Nephron (organoid): ENCODE data around the gene CDHR2.
A peak's percentile ranks its signal among the peaks of the same experiment; 100 is the strongest.

Source experiments
- H3K27ac Mint-ChIP-seq, 3 experiments: 2 replicates each; pipeline ENCODE4 v1.8.0; 2020; ENCODE audit warnings: mixed read lengths in 3 of 3, mild to moderate bottlenecking in 2 of 3, moderate library complexity in 1 of 3
- H3K27me3 Mint-ChIP-seq: 2 replicates; pipeline ENCODE4 v1.8.0; 2021; ENCODE audit warnings: low read depth, mild to moderate bottlenecking, moderate library complexity, mixed read lengths
- H3K36me3 Mint-ChIP-seq: 2 replicates; pipeline ENCODE4 v1.8.0; 2020; ENCODE audit warnings: low read depth, mixed read lengths
- H3K4me1 Mint-ChIP-seq: 2 replicates; pipeline ENCODE4 v1.8.0; 2020; ENCODE audit warnings: mixed read lengths
- H3K4me3 Mint-ChIP-seq, 3 experiments: 2 replicates each; pipeline ENCODE4 v1.8.0; 2020; ENCODE audit warnings: mild to moderate bottlenecking in 3 of 3, mixed read lengths in 3 of 3, moderate library complexity in 2 of 3
- H3K9me3 Mint-ChIP-seq: 2 replicates; pipeline ENCODE4 v1.8.0; 2020; ENCODE audit warnings: mixed read lengths
- CTCF ChIP-seq, 3 experiments: fragments of 200-600 bp; sonication (generic); IDR thresholded peaks; one replicate each; pipeline ENCODE4 v1.5.0; 2021; ENCODE audit warnings: antibody characterized with exemption in 3 of 3; ENCODE audit not compliant: unreplicated experiment in 3 of 3

Gene CDHR2

GRCh38 chr5:176624938-176625337 lies 75.8 kb downstream of the CDHR2 start:
- no peaks in the 10 kb centered on the region for H3K4me1 Mint-ChIP-seq
- H3K4me3 Mint-ChIP-seq = no peak overlapping the region
- H3K27me3 Mint-ChIP-seq = peaks cover 99% of the 10 kb centered on the region
- no peaks in the 10 kb centered on the region for H3K36me3 Mint-ChIP-seq
- no peaks in the 10 kb centered on the region for H3K9me3 Mint-ChIP-seq
- H3K27ac Mint-ChIP-seq = no peak overlapping the region
- no peak for TF ChIP-seq CTCF (IDR thresholded peaks at IDR 0.05; ENCODE audit: unreplicated experiment in 3 of 3)

GRCh38 chr5:176625512-176625911 lies 76.4 kb downstream of the CDHR2 start:
- no peaks in the 10 kb centered on the region for H3K9me3 Mint-ChIP-seq
- no peak overlapping the region for H3K27ac Mint-ChIP-seq
- TF ChIP-seq CTCF (IDR thresholded peaks at IDR 0.05; ENCODE audit: unreplicated experiment in 3 of 3) = no peak
- H3K4me1 Mint-ChIP-seq = no peaks in the 10 kb centered on the region
- no peak overlapping the region for H3K4me3 Mint-ChIP-seq
- H3K36me3 Mint-ChIP-seq = no peaks in the 10 kb centered on the region
- H3K27me3 Mint-ChIP-seq = peaks cover 96% of the 10 kb centered on the region

- peaks cover 96% of the 10 kb centered on the region for H3K27me3 Mint-ChIP-seq
- H3K36me3 Mint-ChIP-seq = no peaks in the 10 kb centered on the region
- no peak overlapping the region for H3K27ac Mint-ChIP-seq
- no peak for TF ChIP-seq CTCF (IDR thresholded peaks at IDR 0.05; ENCODE audit: unreplicated experiment in 3 of 3)
- no peaks in the 10 kb centered on the region for H3K4me1 Mint-ChIP-seq
- H3K4me3 Mint-ChIP-seq = no peak overlapping the region
- H3K9me3 Mint-ChIP-seq = no peaks in the 10 kb centered on the region
Observed at GRCh38 chr5:176625966-176626875, 77.1 kb downstream of the CDHR2 start.

- no peak for TF ChIP-seq CTCF (IDR thresholded peaks at IDR 0.05; ENCODE audit: unreplicated experiment in 3 of 3)
- Mint-ChIP-seq H3K27ac (no peak overlapping the region), H3K4me1 (no peaks in the 10 kb centered on the region), H3K9me3 (no peaks in the 10 kb centered on the region), H3K27me3 (peaks cover 96% of the 10 kb centered on the region), H3K4me3 (no peak overlapping the region), H3K36me3 (no peaks in the 10 kb centered on the region)
Observed at GRCh38 chr5:176626876-176627236, 77.7 kb downstream of the CDHR2 start.

- TF ChIP-seq CTCF (IDR thresholded peaks at IDR 0.05; ENCODE audit: unreplicated experiment in 3 of 3) = no peak
- Mint-ChIP-seq H3K27me3 (peaks cover 96% of the 10 kb centered on the region), H3K36me3 (no peaks in the 10 kb centered on the region), H3K27ac (no peak overlapping the region), H3K4me1 (no peaks in the 10 kb centered on the region), H3K4me3 (peak overlapping the region in 2 of 3 experiments; percentile 8 to 52), H3K9me3 (no peaks in the 10 kb centered on the region)
Observed at GRCh38 chr5:176627582-176627981, 78.4 kb downstream of the CDHR2 start.
